ENCODE measurements around the gene RAP1A.
A peak's percentile ranks its signal among the peaks of the same experiment; 100 is the strongest.
"Not testable (repeated sequence)": the region's sequence is repeated elsewhere in the genome, so short reads cannot be mapped to it uniquely, and the experiment has no call there.

Gene RAP1A

DNA sequence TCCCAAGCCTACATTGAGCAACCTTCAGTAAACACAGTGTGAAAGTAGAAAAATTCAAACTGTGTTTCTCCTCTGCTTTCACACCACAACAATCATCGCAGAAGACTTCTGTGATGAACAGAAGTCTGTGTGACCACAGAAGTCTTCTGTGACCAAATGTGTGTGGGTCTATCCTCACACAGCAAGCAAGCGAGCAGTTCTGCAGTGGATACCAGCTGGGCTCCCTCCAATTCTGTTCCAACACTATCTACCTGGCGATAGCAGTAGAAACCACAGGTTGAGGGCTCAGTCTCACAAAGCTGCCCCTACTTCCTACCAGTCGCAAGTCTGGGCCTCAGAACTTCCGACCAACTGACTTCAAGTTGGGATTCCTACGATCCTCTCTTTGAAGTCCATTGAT lies 21.0 kb upstream of the RAP1A start:
- DNase-seq, result no peak

DNA sequence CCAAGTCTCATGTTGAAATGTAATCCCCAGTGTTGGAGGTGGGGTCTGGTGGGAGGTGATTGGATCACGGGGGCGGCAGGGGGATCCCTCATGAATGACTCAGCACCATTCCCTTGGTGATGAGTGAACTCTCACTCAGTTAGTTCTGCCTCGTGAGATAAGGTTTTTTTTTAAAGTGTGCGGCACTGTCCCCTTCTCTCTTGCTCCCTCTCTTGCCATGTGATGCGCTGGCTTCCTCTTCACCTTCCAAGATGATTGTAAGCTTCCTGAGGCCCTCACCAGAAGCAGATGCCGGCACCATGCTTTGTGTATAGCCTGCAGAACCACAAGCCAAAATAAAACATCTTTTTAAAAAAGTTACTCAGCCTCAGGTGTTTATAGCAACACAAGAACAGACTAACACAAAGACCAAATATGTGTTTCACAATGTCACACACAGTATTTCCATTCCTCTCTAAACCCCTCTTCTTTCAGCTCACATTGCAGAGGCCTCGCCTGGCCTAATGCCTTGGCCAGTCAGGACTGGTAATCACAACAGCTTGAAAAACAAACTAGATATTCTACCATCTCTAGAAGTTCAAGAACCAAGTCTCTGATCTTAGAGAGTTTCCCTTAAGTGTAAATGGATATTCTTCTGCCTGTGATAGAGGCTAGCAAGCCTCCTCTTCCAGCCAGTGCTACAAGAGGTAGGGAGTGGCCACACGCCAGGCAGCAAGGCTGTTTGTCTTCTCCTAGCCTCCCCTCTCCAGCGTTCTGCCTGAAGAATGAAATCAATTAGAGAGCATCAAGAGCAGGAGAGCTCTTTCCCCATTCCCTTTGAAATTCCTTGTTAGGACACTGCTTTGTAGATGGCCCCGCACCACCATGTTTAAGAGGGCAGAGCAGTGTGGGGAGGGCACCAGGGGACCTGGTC lies 19.6 kb upstream of the RAP1A start:
- DNase-seq, result no peak

DNA sequence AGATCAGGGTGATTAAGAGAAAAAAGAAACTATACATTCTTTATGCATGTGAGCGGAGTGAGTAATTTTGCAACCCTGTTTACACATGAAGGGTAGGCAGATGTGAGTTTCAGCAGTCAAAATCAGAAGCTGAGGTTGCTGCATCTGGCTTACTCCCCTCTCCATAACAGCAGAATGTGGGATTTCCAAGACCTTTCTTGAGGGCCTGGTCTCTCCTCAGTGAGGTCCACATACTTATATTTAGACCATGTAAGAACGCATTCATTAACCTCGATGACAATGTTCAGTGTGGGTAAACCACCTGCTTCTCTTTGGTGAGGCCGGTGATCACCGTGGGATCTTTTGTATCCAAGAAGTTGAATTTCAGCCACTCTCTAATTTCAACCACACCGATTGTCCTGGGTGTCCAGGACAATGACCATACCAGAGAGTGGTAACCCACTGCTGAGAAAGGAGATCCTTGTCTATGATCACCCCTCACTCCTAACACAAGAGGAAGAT lies 18.7 kb upstream of the RAP1A start:
- no peak for DNase-seq

DNA sequence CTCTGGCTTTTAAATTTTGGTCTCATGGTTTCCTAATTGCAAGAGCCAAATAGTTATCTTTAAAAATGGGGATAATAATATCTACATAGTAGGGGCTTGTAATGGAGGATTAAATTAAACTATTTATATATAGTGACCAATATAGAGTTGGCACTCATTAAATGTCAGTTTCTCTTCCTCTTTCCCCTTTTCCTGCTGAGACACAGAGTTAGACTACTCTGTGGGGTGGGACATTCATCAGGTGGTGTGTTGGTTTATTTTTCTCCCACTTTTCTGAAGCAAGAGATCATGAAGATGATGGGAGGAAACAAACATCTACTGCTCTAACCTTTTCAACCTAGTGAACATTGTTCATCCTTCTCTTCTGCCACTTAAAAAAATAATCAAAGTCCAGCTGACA lies 17.3 kb upstream of the RAP1A start:
- no peak for DNase-seq

- no peak for DNase-seq
Observed at GRCh38 chr1:111602974-111603373, 16.6 kb upstream of the RAP1A start.

DNA sequence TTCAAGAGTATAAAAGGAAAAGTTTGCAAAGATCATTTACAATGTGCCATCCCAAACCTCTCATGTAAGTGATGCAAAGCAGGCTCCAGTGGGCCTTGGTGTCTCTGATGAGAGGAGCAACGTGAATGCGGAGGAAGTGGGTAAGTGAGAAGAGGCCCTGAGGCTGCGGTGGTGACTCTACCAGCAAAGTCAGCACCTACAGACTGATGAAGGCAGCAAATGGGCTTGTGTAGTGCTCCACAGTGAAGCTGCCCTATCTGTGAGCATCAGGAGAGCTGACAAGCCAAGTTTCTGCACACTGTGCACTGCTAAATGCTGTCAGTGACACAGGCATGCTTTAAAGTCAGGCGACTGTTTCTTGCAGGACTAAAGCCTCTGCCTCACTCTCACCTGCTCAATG lies 15.6 kb upstream of the RAP1A start:
- DNase-seq, result no peak

- no peak for DNase-seq
Observed at GRCh38 chr1:111604931-111605330, 14.7 kb upstream of the RAP1A start.

- DNase-seq, result no peak
Observed at GRCh38 chr1:111605576-111605975, 14.0 kb upstream of the RAP1A start.

DNA sequence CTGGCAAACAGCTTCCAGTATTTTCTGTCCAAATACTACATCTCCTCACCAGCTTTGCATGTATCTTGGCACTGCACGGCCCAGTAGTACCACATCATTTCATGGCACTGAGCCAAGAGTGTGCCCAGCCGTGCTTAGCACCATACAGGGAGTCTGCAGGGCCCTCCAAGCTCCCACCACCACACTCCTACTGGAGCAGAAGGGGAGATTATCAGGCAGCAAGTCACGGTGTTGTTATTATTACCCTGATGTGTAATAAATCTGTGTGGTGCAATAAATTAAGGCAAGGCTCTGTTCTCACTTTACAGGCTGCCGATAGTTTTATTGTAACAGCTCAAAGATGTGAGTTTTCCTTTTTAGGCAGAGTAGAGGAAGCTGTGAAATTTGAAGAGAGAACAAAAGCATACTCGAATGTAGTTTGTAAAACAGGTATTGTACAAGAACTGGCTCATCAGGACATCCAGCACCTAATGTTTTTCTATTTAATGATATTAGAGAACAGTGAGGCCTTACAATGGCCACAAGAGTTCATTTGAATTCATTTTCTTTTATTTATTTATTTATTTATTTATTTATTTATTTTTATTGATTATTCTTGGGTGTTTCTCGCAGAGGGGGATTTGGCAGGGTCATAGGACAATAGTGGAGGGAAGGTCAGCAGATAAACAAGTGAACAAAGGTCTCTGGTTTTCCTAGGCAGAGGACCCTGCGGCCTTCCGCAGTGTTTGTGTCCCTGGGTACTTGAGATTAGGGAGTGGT lies 13.0 kb upstream of the RAP1A start:
- DNase-seq, result not testable (repeated sequence)

- DNase-seq, result not testable (repeated sequence)
Observed at GRCh38 chr1:111608528-111608927, 11.1 kb upstream of the RAP1A start.

- DNase-seq, result no peak
Observed at GRCh38 chr1:111611986-111612385, 7.6 kb upstream of the RAP1A start.

DNA sequence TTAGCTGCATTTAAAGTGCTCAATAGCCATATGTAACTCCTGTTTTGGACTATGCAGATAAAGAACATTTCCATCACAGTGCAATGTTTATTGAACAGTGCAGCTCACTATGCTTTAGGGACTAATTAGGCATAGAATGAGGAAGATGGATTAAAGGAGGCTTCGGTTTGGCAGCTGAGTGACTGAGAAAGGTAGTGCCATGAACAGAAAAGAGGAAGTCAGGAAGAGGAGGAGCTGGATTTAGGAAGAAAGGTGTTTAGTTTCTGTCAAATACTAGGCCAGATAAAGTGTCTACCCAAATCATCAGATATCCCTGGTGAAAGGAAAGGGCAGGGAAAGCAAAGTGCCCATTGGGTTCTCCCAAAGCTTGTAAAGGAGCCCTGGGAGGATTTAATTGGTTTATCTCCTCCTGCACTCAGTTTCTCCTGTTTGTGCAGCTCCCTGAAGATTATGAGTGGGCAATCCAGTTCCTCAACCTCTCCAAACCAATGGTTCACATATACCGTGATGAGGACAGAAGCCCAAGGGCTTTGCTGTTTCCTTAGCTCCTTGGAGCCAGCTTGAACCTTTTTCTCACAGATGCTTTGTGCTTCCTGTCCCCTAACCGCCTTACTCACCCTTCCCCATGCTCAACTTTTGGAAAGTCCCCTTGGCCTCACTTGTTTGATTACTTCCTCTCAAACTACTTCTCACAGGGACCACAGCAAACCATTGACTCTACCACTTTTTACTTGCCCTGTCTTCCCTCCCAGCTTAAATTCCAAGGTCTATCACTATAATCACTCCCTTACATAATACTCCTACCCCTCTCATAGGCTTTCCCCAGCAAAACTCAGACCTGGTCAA lies 3.5 kb upstream of the RAP1A start:
- peak; percentile 85 to 90 for DNase-seq

DNA sequence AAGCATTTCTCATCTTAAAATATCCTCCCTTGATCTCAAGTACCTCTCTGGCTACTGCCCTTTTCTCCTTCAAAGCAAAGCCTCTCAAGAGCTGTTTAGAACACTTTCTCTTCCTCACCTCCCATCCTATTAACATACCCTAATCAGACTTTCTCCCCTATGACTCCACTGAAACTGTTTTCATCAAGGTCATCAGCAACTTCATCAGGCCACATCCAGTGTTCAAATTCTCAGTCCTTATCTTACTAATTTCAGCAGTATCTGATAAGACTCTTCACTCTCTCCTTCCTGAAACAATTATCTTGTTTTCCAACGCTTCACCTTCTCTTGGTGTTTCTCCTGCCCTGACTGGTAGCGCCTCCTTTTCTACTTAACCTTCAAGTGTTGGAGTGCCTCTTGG lies 1.5 kb upstream of the RAP1A start:
- DNase-seq, result no peak

DNA sequence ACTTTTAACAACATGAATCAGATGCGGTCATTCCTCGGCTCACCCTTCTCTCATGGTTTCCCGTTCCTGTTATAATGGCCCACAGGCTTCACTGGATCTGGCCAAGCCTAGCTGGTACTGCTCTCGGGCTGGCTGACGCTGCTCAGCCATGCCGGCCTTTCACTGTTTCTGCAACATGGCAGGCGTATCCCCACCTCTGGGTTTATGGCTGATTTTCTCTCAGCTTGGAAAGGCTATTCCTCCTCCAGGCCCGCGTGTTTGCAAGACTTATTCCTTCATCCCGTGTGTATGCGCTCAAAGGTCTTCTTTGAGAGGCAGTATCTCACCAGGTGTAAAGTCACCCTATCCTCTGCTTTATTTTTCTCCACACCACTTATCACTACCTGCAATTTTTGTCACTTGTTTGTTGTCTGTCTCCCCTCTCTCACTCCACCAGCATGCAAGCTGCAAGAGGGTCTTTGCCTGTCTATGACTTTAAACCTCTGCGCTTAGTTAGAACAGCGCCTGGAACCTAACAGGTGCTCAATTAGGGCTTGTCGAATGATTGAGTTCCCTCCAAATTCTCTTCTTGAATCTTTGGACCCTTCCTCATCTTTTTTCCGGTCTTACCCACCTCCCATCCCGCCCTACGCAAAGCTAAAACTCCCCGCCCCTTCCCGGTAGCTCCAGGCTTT lies 491 bp upstream of the RAP1A start:
- no peak for DNase-seq

GRCh38 chr1:111620441-111620971 lies 917 bp downstream of the RAP1A start:
- peak; percentile 58 to 59 for DNase-seq

GRCh38 chr1:111621050-111621449 lies 1.5 kb downstream of the RAP1A start:
- DNase-seq, result peak; percentile 67 to 68

GRCh38 chr1:111622166-111622565 lies 2.6 kb downstream of the RAP1A start:
- DNase-seq, result no peak

DNA sequence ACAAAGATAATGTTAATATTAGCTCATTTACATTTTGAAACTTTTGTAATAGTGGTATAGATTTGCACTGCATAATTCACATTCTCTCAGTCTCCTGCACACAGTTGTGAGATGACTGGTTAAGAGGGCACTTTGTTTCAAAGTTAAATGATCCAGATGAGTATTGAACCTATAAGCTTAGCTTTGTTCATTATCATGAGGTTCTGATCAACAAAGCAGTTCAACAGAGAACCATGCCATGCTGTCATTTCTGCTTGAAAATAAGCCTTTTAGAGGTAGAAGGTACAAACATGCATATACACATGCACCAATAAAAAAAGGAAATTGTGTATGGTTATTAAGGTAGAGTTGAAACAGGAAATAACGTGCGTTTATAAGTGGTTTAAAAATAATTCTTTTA lies 4.8 kb downstream of the RAP1A start:
- no peak for DNase-seq

DNA sequence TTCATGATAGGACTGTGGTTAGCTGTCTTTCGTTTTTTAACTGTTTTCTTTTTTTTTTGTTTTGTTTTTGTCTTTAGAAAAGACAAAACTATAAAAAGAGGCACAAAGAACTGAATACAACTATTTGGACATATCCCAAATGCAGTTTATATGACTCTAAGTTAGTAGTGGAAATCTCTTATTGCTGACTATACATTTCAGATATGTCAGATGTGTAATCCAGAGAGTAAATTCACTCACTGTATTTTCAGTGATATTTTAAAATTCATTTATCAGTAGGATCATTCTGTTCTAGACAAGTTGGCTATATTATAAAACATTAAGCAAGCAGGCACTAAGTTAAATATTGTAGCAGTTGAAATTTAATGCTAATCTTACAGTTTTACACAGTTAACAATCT lies 5.7 kb downstream of the RAP1A start:
- DNase-seq, result no peak

DNA sequence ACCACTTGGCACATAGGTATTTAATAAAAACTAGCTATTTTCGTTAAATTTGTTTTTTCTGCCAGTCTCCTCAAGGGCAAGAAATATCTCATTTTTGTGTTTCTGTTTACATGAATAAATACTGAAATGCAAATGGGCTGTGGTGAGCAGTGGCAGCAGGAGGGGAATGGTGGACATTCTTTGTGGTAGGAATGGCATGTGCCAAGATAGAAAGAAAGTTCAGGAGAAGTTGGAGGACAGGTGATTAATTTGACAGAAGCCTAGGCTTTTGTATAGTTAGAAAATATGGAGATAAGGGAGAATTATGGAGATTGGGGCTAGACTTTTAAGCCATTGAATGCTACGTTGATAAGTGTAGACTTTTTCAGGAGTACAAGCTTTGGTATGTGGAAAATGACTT lies 8.6 kb downstream of the RAP1A start:
- DNase-seq, result no peak

- no peak for DNase-seq
Observed at GRCh38 chr1:111629190-111629954, 9.8 kb downstream of the RAP1A start.
